Aorta (tissue), 5 donors: Measurements from ENCODE around the gene NSF. TPM values are rescaled to one million over a fixed set of nuclear protein-coding genes. Genes with fewer than 3 reads are reported as not detected.

Experiments used
- ATAC-seq: fragments of 200-7000 bp; cut with Tn5 transposase; one replicate; pipeline ENCODE4 v1.9.1; 2022; ENCODE audit warnings: moderate library complexity; ENCODE audit not compliant: low FRiP score
- DNase-seq, 2 donors: peaks; one replicate each; pipeline ENCODE4 v3.0.0-alpha.2; 2020
- H3K27ac ChIP-seq, 2 donors: one replicate each; pipeline ENCODE4 v1.5.1; 2013; ENCODE audit warnings: low read length in 2 of 2, mild to moderate bottlenecking in 2 of 2, moderate library complexity in 2 of 2, control low read depth in 1 of 2, inconsistent platforms in 1 of 2, low read depth in 1 of 2
- H3K27me3 ChIP-seq, 2 donors: one replicate each; pipeline ENCODE4 v1.6.1; 2013; ENCODE audit warnings: control low read depth in 1 of 2, low read length in 1 of 2, mild to moderate bottlenecking in 1 of 2, moderate library complexity in 1 of 2; ENCODE audit not compliant: insufficient read depth in 2 of 2, control insufficient read depth in 1 of 2
- H3K36me3 ChIP-seq, 2 donors: one replicate each; pipeline ENCODE4 v1.6.1; 2013; ENCODE audit warnings: control low read depth in 1 of 2, low read length in 1 of 2, mild to moderate bottlenecking in 1 of 2; ENCODE audit not compliant: insufficient read depth in 2 of 2, control insufficient read depth in 1 of 2
- H3K4me1 ChIP-seq, 2 donors: one replicate each; pipeline ENCODE4 v1.6.1; 2013; ENCODE audit warnings: low read length in 2 of 2, control low read depth in 1 of 2, mild to moderate bottlenecking in 1 of 2, moderate library complexity in 1 of 2; ENCODE audit not compliant: insufficient read depth in 2 of 2, control insufficient read depth in 1 of 2
- H3K4me3 ChIP-seq, 2 donors: one replicate each; pipeline ENCODE4 v1.5.1; 2013; ENCODE audit warnings: low read length in 2 of 2, control low read depth in 1 of 2, mild to moderate bottlenecking in 1 of 2
- H3K9me3 ChIP-seq: one replicate; pipeline ENCODE4 v1.6.1; 2013; ENCODE audit warnings: mild to moderate bottlenecking, low read length; ENCODE audit not compliant: control insufficient read depth
- WGBS, 2 donors: extraction: QIAGEN DNeasy Blood & Tissue Kit; methylation state at CpG; one replicate each; pipeline ENCODE4 v1.1.7; 2013; 5-methylcytosine and 5-hydroxymethylcytosine counted together
- intact Hi-C, 2 donors: fragments of 100-400 bp; cut with DNase I; formaldehyde crosslinking; loops; one replicate each; pipeline versions ENCODE4 v1.14.2 to v1.15.0; 2022
- polyA plus RNA-seq, 2 donors: library from polyadenylated mRNA; stranded (reverse); fragments of 200-250 nt; gene quantifications; one replicate each; pipeline ENCODE4 v1.2.3, GENCODE V29; 2013
- total RNA-seq, 2 donors: library from RNA; stranded (reverse); fragmentation: NEBNext Ultra II Directional; extraction: Animal tissue kit (Norgen Biotek cat#: 25700); gene quantifications; one replicate each; pipeline ENCODE4 v1.2.1, GENCODE V29; 2021
- donor health status: healthy with polysubstance abuse.
- donor health status: Bipolar disorder and iron deficiency.
- donor health status: DM: no; HTN: no; CAD: no.
- donor health status: DM: no; HTN: no; CAD: no.
- donor health status: DM: yes; HTN: yes; CAD: no.

The NSF gene
- total and polyA plus RNA-seq, 4 donors, result 10.6 to 34.5 (median 22.9) TPM

GRCh38 chr17:46796524-46796923 is 206.1 kb downstream of the NSF start:
- Histone ChIP-seq H3K36me3 (no peaks in the 10 kb centered on the region), H3K4me3 (no peak overlapping the region), H3K27me3 (no peaks in the 10 kb centered on the region), H3K4me1 (no peaks in the 10 kb centered on the region), H3K27ac (no peak overlapping the region), H3K9me3 (peaks cover 1% of the 10 kb centered on the region)
- WGBS, 2 donors, result 68 to 73% methylated on average over 7 of the region's 7 CpGs
- no peak for DNase-seq
- ATAC-seq, result no peak
- intact Hi-C loops, result no loop called here

GRCh38 chr17:46796956-46797530 is 206.6 kb downstream of the NSF start:
- H3K36me3 ChIP-seq, result no peaks in the 10 kb centered on the region
- WGBS, 2 donors, result 59 to 63% methylated on average over 8 of the region's 8 CpGs
- ATAC-seq, result no peak
- no peak for DNase-seq
- H3K9me3 ChIP-seq, result peaks cover 1% of the 10 kb centered on the region
- H3K27me3 ChIP-seq, result no peaks in the 10 kb centered on the region
- no peaks in the 10 kb centered on the region for H3K4me1 ChIP-seq
- intact Hi-C loops, result no loop called here
- no peak overlapping the region for H3K4me3 ChIP-seq
- H3K27ac ChIP-seq, result no peak overlapping the region

DNA sequence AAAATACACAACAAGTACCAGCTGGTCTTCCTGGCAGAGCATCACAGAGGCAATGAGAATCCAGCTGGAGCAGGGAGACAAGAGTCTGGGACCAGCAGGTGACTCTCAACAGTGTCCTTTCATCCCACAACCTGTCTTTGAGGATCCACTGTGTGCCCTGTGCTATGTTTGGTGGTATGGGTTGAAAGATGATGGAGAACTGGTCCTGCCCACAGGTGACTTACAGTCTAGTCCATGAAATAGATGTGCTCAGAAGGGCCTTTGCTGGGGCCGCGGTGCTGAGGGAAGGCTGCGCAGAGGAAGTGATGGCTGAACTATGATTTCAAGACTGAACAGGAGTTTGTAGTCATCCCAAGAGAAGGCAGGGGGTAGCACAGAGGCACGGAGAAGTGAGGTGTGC is 210.1 kb downstream of the NSF start:
- intact Hi-C loops, result no loop called here
- Histone ChIP-seq H3K27ac (no peak overlapping the region), H3K4me3 (no peak overlapping the region), H3K9me3 (no peaks in the 10 kb centered on the region), H3K36me3 (no peaks in the 10 kb centered on the region), H3K4me1 (no peaks in the 10 kb centered on the region), H3K27me3 (no peaks in the 10 kb centered on the region)
- WGBS, 2 donors, result 95 to 97% methylated on average over 4 of the region's 4 CpGs
- DNase-seq (no peak), ATAC-seq (no peak)

- no peaks in the 10 kb centered on the region for H3K27me3 ChIP-seq
- H3K36me3 ChIP-seq, result no peaks in the 10 kb centered on the region
- H3K4me3 ChIP-seq, result no peak overlapping the region
- no peak overlapping the region for H3K27ac ChIP-seq
- intact Hi-C loops, result no loop called here
- 69 to 85% methylated on average over 7 of the region's 7 CpGs for WGBS, 2 donors
- no peaks in the 10 kb centered on the region for H3K9me3 ChIP-seq
- H3K4me1 ChIP-seq, result no peaks in the 10 kb centered on the region
- DNase-seq (no peak), ATAC-seq (no peak)
These were observed 212.3 kb downstream of the NSF start for GRCh38 chr17:46802800-46803199.

DNA sequence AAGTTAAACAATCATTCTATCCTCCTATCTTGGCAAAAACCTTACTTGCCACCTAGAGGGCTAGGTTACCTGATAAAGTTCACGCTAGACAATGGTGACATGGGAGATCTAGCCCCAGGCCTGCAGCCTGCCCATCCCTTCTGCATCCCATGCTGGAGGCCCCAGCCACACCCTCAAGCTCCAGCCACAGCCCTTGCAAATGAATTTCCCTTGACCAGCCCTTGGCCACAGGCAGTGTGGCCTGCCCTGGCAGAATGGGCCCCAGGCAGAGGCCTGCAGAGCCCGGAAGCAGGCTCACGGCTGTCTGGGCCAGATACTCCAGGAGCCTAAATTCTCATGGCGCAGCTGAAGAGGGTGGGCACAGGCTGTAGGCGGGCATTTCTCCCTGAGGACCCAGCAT is 213.1 kb downstream of the NSF start:
- whole genome bisulfite sequencing, 2 donors, result 90 to 91% methylated on average over 5 of the region's 5 CpGs
- DNase-seq (no peak), ATAC-seq (no peak)
- H3K27me3 ChIP-seq, result no peaks in the 10 kb centered on the region
- H3K36me3 ChIP-seq, result no peaks in the 10 kb centered on the region
- no peak overlapping the region for H3K27ac ChIP-seq
- no peaks in the 10 kb centered on the region for H3K4me1 ChIP-seq
- intact Hi-C loops, result no loop called here
- no peaks in the 10 kb centered on the region for H3K9me3 ChIP-seq
- no peak overlapping the region for H3K4me3 ChIP-seq

DNA sequence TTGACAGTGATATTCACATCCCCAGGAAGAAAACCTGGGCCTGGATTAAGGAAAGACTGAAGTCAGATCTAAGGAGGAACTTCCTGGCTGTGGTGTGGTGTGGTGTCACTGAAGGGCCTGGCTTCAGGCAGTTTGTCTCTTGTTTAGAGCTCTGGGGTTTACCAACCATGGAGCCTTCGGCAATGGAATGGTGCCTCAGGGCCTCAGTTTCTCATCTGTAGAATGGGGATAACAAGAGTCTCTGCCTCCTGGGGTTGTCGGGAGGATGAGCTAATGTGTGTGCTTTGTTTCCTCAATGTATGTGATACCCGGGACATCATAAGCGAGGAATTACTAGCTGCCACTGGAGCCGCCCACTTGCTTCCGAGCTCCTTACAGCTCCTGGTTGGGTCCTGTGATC is 215.3 kb downstream of the NSF start:
- no peak overlapping the region for H3K4me3 ChIP-seq
- intact Hi-C loops, result no loop called here
- no peak overlapping the region for H3K27ac ChIP-seq
- WGBS, 2 donors, result 91% methylated on average over 6 of the region's 6 CpGs
- ATAC-seq (no peak), DNase-seq (no peak)
- H3K36me3 ChIP-seq, result no peaks in the 10 kb centered on the region
- H3K27me3 ChIP-seq, result no peaks in the 10 kb centered on the region
- no peaks in the 10 kb centered on the region for H3K4me1 ChIP-seq
- no peaks in the 10 kb centered on the region for H3K9me3 ChIP-seq

Other genes with a start within 250 kb of the NSF start
- 10 to 100 TPM in 1 of 2 donors, 1 to 10 TPM in 1; 9.4 to 16.3 TPM for gene ARL17B, start 228.9 kb upstream of the NSF start, total RNA-seq
- gene ARL17B, start 228.9 kb upstream of the NSF start, polyA plus RNA-seq, result 10 to 100 TPM in 1 of 2 donors, 1 to 10 TPM in 1; 6.0 to 19.9 TPM
- 10 to 100 TPM; 11.1 to 15.7 TPM for gene LRRC37A2, start 78.2 kb upstream of the NSF start, total RNA-seq
- 1 to 10 TPM in 1 of 2 donors, under 1 TPM in 1; 0.13 to 3.6 TPM for gene LRRC37A2, start 78.2 kb upstream of the NSF start, polyA plus RNA-seq
- 10 to 100 TPM; 12.8 to 13.2 TPM for gene ARL17A, start 11.0 kb upstream of the NSF start, total RNA-seq
- gene ARL17A, start 11.0 kb upstream of the NSF start, polyA plus RNA-seq, result 1 to 10 TPM; 4.7 to 6.9 TPM
- gene WNT3, start 228.0 kb downstream of the NSF start, total RNA-seq, result under 1 TPM; 0.39 to 0.96 TPM
- 1 to 10 TPM in 1 of 2 donors, under 1 TPM in 1; 0.15 to 1.0 TPM for gene WNT3, start 228.0 kb downstream of the NSF start, polyA plus RNA-seq